Ovary (tissue), 3 donors: ENCODE measurements around the gene ADAMTS6.

Experiments used
- EP300 ChIP-seq: sonication (generic); formaldehyde crosslinking; IDR thresholded peaks from one replicate; pipeline ENCODE4 v1.6.1; 2017; ENCODE audit warnings: antibody characterized with exemption
- TF ChIP-seq, protein P1 (sequence below), 3 donors: fragments of 450-650 bp in 2 of 3; fragments of 200-600 bp in 1 of 3; IDR thresholded peaks; one replicate each; pipeline versions ENCODE4 v1.5.1 to v1.8.0; 2016 to 2022; ENCODE audit warnings: antibody characterized with exemption in 3 of 3, mild to moderate bottlenecking in 1 of 3
- donor health status: DM: no; HTN: no; CAD: no.

DNA sequence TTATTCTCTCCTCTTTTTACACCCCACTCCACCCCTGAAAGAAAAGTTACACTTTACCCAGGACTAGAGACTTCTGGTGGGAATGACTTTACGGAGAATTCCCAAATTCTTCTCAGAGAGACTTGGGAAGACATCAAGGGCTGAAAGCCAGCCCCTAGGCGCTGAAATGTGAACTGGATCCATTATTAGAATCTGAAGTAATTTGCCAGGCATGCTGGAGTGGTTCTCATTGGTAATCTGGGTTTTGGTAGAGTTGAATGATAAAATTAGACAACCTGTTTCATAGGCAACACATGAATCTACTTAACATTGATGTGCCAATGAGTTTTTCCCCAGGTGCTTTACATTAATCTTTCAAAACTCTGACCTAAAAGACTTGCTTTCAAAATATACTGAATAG lies 324.8 kb downstream of the ADAMTS6 start:
- TF ChIP-seq, protein P1, sequence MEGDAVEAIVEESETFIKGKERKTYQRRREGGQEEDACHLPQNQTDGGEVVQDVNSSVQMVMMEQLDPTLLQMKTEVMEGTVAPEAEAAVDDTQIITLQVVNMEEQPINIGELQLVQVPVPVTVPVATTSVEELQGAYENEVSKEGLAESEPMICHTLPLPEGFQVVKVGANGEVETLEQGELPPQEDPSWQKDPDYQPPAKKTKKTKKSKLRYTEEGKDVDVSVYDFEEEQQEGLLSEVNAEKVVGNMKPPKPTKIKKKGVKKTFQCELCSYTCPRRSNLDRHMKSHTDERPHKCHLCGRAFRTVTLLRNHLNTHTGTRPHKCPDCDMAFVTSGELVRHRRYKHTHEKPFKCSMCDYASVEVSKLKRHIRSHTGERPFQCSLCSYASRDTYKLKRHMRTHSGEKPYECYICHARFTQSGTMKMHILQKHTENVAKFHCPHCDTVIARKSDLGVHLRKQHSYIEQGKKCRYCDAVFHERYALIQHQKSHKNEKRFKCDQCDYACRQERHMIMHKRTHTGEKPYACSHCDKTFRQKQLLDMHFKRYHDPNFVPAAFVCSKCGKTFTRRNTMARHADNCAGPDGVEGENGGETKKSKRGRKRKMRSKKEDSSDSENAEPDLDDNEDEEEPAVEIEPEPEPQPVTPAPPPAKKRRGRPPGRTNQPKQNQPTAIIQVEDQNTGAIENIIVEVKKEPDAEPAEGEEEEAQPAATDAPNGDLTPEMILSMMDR (IDR thresholded peaks at IDR 0.05), result no peak
- TF ChIP-seq EP300, result no peak
